KMS-11 (cell line): ENCODE data around the gene ATP6V1C2.

Experiments used
- H2AFZ ChIP-seq: fragments of 200-600 bp; sonication (generic); 2 replicates; pipeline ENCODE4 v1.6.1; 2016; ENCODE audit warnings: antibody characterized with exemption, mixed run types, low read depth
- H3K27ac ChIP-seq: fragments of 200-600 bp; sonication (generic); 2 replicates; pipeline ENCODE4 v1.6.1; 2016; ENCODE audit warnings: mild to moderate bottlenecking, mixed run types
- H3K27me3 ChIP-seq: fragments of 200-600 bp; sonication (generic); 2 replicates; pipeline ENCODE4 v1.6.1; 2017; ENCODE audit warnings: mild to moderate bottlenecking, low read depth, mixed run types, moderate library complexity; ENCODE audit not compliant: insufficient read depth
- H3K36me3 ChIP-seq: fragments of 200-600 bp; sonication (generic); 2 replicates; pipeline ENCODE4 v1.6.1; 2017; ENCODE audit warnings: mild to moderate bottlenecking, mixed run types; ENCODE audit not compliant: insufficient read depth
- H3K4me1 ChIP-seq: fragments of 200-600 bp; sonication (generic); 2 replicates; pipeline ENCODE4 v1.6.1; 2016; ENCODE audit warnings: mild to moderate bottlenecking, low read depth, mixed run types; ENCODE audit not compliant: poor library complexity, severe bottlenecking
- H3K4me2 ChIP-seq: fragments of 200-600 bp; sonication (generic); 2 replicates; pipeline ENCODE4 v1.7.0; 2016; ENCODE audit warnings: mild to moderate bottlenecking, mixed run types
- H3K4me3 ChIP-seq: fragments of 200-600 bp; sonication (generic); IDR thresholded peaks from 2 replicates; pipeline ENCODE4 v1.6.1; 2017; ENCODE audit warnings: low read depth, low read length, mixed read lengths; ENCODE audit not compliant: insufficient read depth
- H3K79me2 ChIP-seq: fragments of 200-600 bp; sonication (generic); 2 replicates; pipeline ENCODE4 v1.6.1; 2016; ENCODE audit warnings: low read depth, mixed run types; ENCODE audit not compliant: insufficient read depth
- H3K9ac ChIP-seq: fragments of 200-600 bp; sonication (generic); 2 replicates; pipeline ENCODE4 v1.6.1; 2016; ENCODE audit warnings: mild to moderate bottlenecking, mixed run types
- H4K20me1 ChIP-seq: fragments of 200-600 bp; sonication (generic); 2 replicates; pipeline ENCODE4 v1.6.1; 2016; ENCODE audit warnings: mild to moderate bottlenecking, mixed run types; ENCODE audit not compliant: insufficient read depth
- CTCF ChIP-seq: fragments of 200-600 bp; sonication (generic); conservative IDR thresholded peaks from 2 replicates; pipeline ENCODE4 v1.6.1; 2017; ENCODE audit warnings: low read depth, mild to moderate bottlenecking, antibody characterized with exemption, low read length, moderate library complexity, mixed read lengths

ATP6V1C2 gene

GRCh38 chr2:10721396-10722251, at the start of gene ATP6V1C2:
Gene ATP6V1C2 (plus strand): TSS chr2:10721630. CDS start chr2:10722850, 1,220 bp downstream.
- H3K4me3 ChIP-seq: peak within 1 kb of the TSS; percentile 60

GRCh38 chr2:10675131-10675530, 46.3 kb upstream of the ATP6V1C2 start:
- Histone ChIP-seq H3K36me3 (no peaks in the 10 kb centered on the region), H3K79me2 (0 out of 2 replicates have a peak, but pooled peaks cover 12% of the 10 kb centered on the region), H3K27ac (no peak overlapping the region), H3K9ac (no peak overlapping the region), H3K4me1 (peaks cover 16% of the 10 kb centered on the region), H4K20me1 (peaks cover 6% of the 10 kb centered on the region; the same call in 1 of the 2 replicates), H3K27me3 (no peaks in the 10 kb centered on the region), H2AFZ (no peak overlapping the region), H3K4me2 (no peak overlapping the region), H3K4me3 (no peak overlapping the region)
- TF ChIP-seq CTCF: no peak

More at GRCh38 chr2:10721396-10722251, at the start of gene ATP6V1C2:
- no peak within 1 kb of the TSS for H3K27ac ChIP-seq
- no peaks in the 10 kb centered on the region for H3K36me3 ChIP-seq
- no peak for TF ChIP-seq CTCF
- H3K79me2 ChIP-seq: no peaks in the 10 kb centered on the region
- peak within 1 kb of the TSS; percentile 96 for H2AFZ ChIP-seq
- H3K4me1 ChIP-seq: peaks cover 6% of the 10 kb centered on the region
- H3K4me2 ChIP-seq: peak within 1 kb of the TSS; percentile 78
- peaks cover 18% of the 10 kb centered on the region for H3K27me3 ChIP-seq
- no peak within 1 kb of the TSS for H3K9ac ChIP-seq
- no peaks in the 10 kb centered on the region for H4K20me1 ChIP-seq

GRCh38 chr2:10678225-10678624, 43.2 kb upstream of the ATP6V1C2 start:
- Histone ChIP-seq H3K4me2 (no peak overlapping the region), H3K4me1 (peaks cover 16% of the 10 kb centered on the region), H3K27me3 (no peaks in the 10 kb centered on the region), H3K27ac (no peak overlapping the region), H2AFZ (no peak overlapping the region), H3K9ac (no peak overlapping the region), H3K4me3 (no peak overlapping the region), H3K79me2 (0 out of 2 replicates have a peak, but pooled peaks cover 12% of the 10 kb centered on the region), H4K20me1 (no peaks in the 10 kb centered on the region; the same call in 1 of the 2 replicates), H3K36me3 (peaks cover 4% of the 10 kb centered on the region; the same call in 1 of the 2 replicates)
- peak; percentile 44 for TF ChIP-seq CTCF

- peaks cover 10% of the 10 kb centered on the region for H3K4me1 ChIP-seq
- H3K27ac ChIP-seq: no peak overlapping the region
- H3K36me3 ChIP-seq: peaks cover 4% of the 10 kb centered on the region; the same call in 1 of the 2 replicates
- H3K79me2 ChIP-seq: peaks cover 19% of the 10 kb centered on the region; the same call in 1 of the 2 replicates
- H3K4me3 ChIP-seq: no peak overlapping the region
- TF ChIP-seq CTCF: no peak
- no peak overlapping the region for H2AFZ ChIP-seq
- no peak overlapping the region for H3K9ac ChIP-seq
- no peaks in the 10 kb centered on the region for H3K27me3 ChIP-seq
- H4K20me1 ChIP-seq: no peaks in the 10 kb centered on the region
- no peak overlapping the region for H3K4me2 ChIP-seq
Observed at GRCh38 chr2:10680214-10680613, 41.2 kb upstream of the ATP6V1C2 start.
